ENCODE data around the gene DYRK4. TPM values are rescaled to one million over a fixed set of nuclear protein-coding genes. Genes with fewer than 3 reads are reported as not detected.

DYRK4 gene
- polyA plus RNA-seq, 1 donor, result 17.0 TPM

DNA sequence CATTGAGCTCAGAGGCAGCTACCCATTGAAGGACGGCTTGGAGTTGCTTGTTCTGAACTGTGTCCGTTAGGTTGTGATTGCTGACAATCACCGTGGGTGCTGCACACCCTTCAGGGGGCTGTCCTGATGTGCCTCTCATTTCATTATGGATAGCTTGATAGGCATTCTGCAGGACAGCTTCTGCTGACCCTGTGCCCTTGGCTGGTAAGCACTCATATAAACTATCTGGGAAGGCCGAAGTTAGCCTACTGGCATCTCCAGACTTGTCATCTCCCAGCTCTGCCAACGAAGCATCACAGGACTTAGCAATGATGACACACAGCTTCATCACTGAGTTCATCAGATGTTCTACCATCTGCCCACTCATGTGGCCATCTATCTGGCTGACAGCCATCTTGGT is 64.5 kb downstream of the DYRK4 start:
- DNase-seq, result no peak

DNA sequence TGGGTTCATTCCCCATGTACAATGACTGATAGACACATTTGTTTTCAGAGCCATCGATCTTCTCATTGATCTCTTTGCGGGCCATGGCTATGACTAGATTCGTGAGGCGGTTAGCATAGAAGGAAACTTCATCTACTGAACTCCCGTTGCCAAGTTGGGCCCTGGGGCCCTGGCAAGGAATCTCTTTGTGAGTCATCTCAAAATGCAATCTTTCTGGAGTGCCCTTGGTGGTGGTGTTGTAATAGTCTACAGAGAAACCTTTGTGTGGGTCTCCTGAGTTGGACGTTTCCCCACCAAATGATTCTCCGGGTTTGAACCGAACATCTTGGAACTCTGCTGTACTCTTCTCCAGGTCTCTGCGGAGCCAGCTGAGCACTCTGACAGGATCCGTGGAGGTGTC is 66.4 kb downstream of the DYRK4 start:
- DNase-seq, result no peak

DNA sequence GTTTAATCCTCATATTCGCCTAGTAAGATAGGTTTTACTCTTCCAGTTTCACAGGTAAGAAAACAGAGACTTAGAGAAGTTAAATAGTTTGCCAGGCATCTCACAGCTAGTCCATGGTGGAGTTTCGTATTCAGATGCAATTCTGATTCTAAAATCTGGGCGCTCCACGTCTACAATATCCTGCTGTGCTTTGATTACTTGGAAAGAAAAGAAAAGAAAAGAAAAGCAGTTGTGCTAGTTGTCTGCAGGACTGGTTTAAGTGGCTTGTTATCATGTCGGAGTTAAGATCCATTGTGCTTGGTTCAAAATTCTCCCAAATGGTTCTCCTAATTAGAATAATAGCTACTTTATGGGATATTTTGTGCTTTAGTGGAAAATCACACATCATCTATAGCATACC is 68.3 kb downstream of the DYRK4 start:
- DNase-seq, result no peak

DNA sequence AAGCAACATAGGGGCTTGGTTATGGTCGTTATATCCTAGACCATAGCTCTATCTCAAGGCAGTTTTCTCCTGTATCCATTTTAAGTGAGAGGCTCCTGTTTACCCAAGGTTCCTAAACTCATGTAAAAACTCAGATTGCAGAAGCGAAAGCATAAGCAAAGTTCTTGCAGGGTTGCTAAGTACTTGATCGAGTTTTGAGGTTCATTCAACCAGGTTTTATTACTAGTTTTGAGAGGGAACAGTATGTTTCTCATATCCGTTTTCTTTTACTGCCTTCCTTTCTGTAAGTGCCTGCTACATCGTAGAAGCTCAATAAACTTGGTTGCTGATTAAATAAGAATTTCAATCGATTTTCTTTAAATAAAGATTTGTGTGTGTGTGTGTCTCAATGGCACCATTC is 81.7 kb downstream of the DYRK4 start:
- DNase-seq, result no peak

DNA sequence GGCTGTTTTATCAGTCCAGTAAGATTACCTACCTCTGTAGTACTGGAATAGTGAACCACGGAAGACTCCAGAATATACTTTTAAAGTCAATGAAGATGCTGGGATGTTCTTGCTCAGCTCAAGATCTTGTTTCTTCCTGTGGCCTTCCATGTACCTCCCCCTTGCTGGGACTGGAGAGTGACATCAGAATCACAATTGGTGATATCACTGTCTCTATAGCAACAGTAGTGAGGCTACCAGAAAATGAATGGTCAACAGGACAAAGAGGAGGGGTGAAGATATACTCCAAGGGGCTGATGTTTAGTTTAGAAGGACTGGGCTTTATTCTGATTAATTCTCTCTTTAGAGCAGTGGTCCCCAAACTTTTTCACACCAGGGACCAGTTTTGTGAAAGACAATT is 83.0 kb downstream of the DYRK4 start:
- no peak for DNase-seq

DNA sequence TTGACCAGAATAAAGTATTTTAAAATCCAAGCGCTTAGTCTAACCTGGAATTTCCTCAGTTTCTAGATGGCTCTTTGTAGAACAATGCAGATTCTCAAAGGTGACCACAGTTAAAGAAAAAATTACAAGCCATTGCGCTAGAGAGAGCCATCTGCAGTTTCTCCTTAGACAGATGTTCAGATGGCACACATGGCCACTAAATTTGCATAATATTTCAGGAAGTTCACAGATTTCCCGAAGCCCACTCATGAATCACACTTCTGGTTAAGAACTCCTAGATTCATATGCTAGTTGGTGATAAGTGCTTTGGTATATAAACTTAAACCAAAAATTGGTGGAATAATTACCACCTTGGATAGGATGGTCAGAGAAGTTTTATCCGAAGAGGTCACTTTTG is 86.1 kb downstream of the DYRK4 start:
- DNase-seq, result no peak

DNA sequence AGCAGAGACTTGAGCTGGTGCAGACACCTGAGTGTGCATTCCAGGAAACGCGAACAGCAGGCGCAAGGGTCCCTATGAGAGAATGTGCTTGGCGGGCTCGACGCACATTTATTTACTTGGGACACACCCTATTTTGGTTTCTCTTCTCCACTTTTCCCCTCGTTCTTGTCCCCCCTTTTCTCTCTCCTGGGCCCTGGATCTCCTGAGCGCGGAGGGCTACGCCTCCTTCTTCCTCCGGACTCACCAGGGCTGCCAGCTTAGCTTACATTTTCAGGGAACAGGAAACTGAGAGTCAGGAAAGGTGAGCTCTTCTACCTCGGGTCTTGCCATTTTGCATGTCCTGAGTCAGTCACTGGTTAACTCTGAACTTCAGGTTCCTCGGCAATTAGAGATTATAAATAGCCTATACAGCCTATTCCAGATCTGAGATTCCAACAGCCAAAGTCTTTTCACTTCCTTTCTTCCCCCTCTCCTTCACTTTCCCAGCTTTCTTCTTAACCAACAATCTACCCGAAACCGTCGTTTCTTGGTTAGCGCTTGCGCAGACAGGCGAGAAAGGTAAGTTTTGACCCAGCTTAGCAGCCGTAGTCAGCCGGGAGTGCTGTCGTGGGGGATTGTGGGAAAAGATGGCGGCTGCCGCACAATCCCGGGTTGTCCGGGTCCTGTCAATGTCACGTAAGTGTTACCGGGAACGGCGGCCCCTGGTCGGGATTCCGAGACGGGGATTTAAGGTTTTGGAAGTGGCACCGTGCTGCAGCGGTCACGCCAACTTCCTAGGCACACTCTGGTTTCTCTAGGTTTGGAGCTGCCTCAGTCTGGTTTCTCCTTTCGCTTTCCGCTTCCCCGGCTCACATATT is 86.7 kb downstream of the DYRK4 start, which contains the start of the genes AKAP3 and NDUFA9:
Gene AKAP3, minus strand, starts transcription at position 551 of the 857 bp plus-strand sequence. CDS start 10,855 bp downstream, outside the sequence.
Gene NDUFA9, plus strand, starts transcription at position 614 of the 857 bp plus-strand sequence. Its CDS starts 13 bp downstream, at position 627.
- DNase-seq, result peak; percentile 87

DNA sequence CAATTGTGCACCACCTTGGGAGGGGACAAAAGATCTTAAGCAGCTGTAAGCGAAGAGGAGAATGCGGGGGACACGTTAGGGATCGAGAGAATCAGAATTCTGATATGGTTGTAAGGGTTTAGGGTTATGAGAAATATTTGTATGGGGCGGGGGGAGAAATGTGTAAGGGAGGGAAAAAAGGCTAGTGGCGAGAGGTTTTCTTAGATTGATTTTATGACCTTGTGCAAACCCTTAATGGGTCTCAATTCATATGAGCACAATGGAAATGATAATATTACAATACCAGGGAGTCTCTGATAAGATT is 87.3 kb downstream of the DYRK4 start:
- DNase-seq, result no peak

DNA sequence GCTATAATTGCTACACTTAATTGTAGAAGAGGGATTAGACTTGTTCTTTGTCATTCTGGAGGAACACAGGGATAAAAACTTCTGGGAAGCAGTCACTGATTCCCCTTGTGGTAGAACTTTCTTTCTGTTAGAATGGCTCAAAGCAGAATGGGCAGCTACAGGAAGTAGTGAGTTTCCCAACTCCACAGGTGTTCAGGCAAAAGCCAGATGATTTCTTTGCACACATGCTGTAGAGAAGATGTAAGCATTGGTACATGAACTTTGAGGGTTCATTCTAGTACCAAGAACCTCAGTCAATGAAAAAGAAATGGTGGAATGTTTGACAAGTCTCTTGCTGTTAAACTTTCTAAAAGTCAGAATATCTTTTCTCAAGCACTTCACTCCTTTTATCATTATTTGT is 91.2 kb downstream of the DYRK4 start:
- DNase-seq, result no peak

DNA sequence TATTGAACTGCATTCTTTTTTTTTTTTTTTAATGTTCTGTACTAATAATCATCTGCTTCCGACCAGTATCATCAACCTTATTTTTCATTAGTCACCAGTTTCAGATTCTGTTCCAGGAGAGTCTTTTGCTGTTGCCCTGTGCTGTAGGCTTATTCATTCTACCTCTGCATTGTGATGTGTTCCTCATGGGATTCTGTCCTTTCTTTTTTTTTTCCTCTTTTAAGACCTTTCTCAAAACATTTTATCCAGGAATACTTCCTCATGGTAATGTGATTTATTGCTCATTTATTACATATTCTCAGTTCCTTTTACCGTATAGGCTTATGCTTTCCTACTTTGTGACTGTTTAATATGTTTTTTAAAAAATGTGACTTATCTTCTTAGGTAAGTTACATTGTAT is 91.7 kb downstream of the DYRK4 start:
- DNase-seq, result no peak

Other genes with a start within 250 kb of the DYRK4 start
- 6.1 TPM for gene TIGAR, start 241.0 kb upstream of the DYRK4 start, polyA plus RNA-seq (ENCODE audit: insufficient read length)
- not detected for gene FGF23, start 182.5 kb upstream of the DYRK4 start, polyA plus RNA-seq (ENCODE audit: insufficient read length)
- gene FGF6, start 116.4 kb upstream of the DYRK4 start, polyA plus RNA-seq (ENCODE audit: insufficient read length), result 28.9 TPM
- 6.6 TPM for gene RAD51AP1, start 23.3 kb upstream of the DYRK4 start, polyA plus RNA-seq (ENCODE audit: insufficient read length)
- gene AKAP3, start 86.8 kb downstream of the DYRK4 start, polyA plus RNA-seq (ENCODE audit: insufficient read length), result 1.0 TPM
- 77.9 TPM for gene NDUFA9, start 86.9 kb downstream of the DYRK4 start, polyA plus RNA-seq (ENCODE audit: insufficient read length)
- gene GALNT8, start 158.2 kb downstream of the DYRK4 start, polyA plus RNA-seq (ENCODE audit: insufficient read length), result 4.4 TPM